Liver (tissue), 9 donors: Measurements from ENCODE around the gene SPATC1L. TPM values are rescaled to one million over a fixed set of nuclear protein-coding genes. Genes with fewer than 3 reads are reported as not detected.

Experiments used
- DNase-seq: peaks from one replicate; pipeline ENCODE4 v3.0.0-alpha.2; 2017; ENCODE audit warnings: low spot score
- H3K27ac ChIP-seq, 2 donors: one replicate each; pipeline ENCODE4 v1.7.0; 2013; ENCODE audit warnings: inconsistent platforms in 2 of 2, low read length in 2 of 2, control low read depth in 1 of 2, low read depth in 1 of 2, mild to moderate bottlenecking in 1 of 2
- H3K27me3 ChIP-seq, 4 donors: one replicate each; pipeline versions ENCODE4 v1.6.1 to v1.7.0; 2013; ENCODE audit warnings: low read length in 3 of 4, inconsistent platforms in 1 of 4, mild to moderate bottlenecking in 1 of 4, moderate library complexity in 1 of 4; ENCODE audit not compliant: control insufficient read depth in 4 of 4, insufficient read depth in 4 of 4
- H3K36me3 ChIP-seq, 4 donors: one replicate each; pipeline versions ENCODE4 v1.6.1 to v1.7.0; 2013; ENCODE audit warnings: low read length in 3 of 4, mild to moderate bottlenecking in 3 of 4, low read depth in 1 of 4, moderate library complexity in 1 of 4; ENCODE audit not compliant: control insufficient read depth in 4 of 4, insufficient read depth in 3 of 4
- H3K4me1 ChIP-seq, 4 donors: one replicate each; pipeline versions ENCODE4 v1.6.1 to v1.7.0; 2013; ENCODE audit warnings: low read length in 3 of 4, mild to moderate bottlenecking in 3 of 4, moderate library complexity in 1 of 4; ENCODE audit not compliant: control insufficient read depth in 4 of 4, insufficient read depth in 4 of 4
- H3K4me3 ChIP-seq, 3 donors: one replicate each; pipeline versions ENCODE4 v1.6.1 to v1.7.0; 2013; ENCODE audit warnings: low read length in 3 of 3, control low read depth in 1 of 3, low read depth in 1 of 3, mild to moderate bottlenecking in 1 of 3
- H3K9ac ChIP-seq, 2 donors: one replicate each; pipeline ENCODE4 v1.7.0; 2013; ENCODE audit warnings: low read length in 2 of 2, mild to moderate bottlenecking in 2 of 2, moderate library complexity in 2 of 2, control low read depth in 1 of 2, low read depth in 1 of 2
- H3K9me3 ChIP-seq, 4 donors: one replicate each; pipeline versions ENCODE4 v1.6.1 to v1.7.0; 2013; ENCODE audit warnings: low read length in 3 of 4; ENCODE audit not compliant: control insufficient read depth in 4 of 4
- ATF3 ChIP-seq: IDR thresholded peaks from 2 replicates; pipeline ENCODE4 v1.6.1; 2016; ENCODE audit warnings: antibody characterized with exemption
- CTCF ChIP-seq: fragments of 150-350 bp; IDR thresholded peaks from 2 replicates; pipeline ENCODE4 v1.5.1; 2017; ENCODE audit warnings: improper control_type of control experiment, low read depth, low read length; ENCODE audit not compliant: missing input control
- EGR1 ChIP-seq, 2 donors: IDR thresholded peaks; 2 replicates each; pipeline ENCODE4 v1.6.1; 2016 to 2018; ENCODE audit warnings: antibody characterized with exemption in 2 of 2, low read depth in 2 of 2
- FOXA1 ChIP-seq: IDR thresholded peaks from 2 replicates; pipeline ENCODE4 v1.6.1; 2016; ENCODE audit warnings: antibody characterized with exemption
- FOXA2 ChIP-seq: IDR thresholded peaks from 2 replicates; pipeline ENCODE4 v1.6.1; 2016; ENCODE audit warnings: antibody characterized with exemption
- GABPA ChIP-seq, 2 donors: IDR thresholded peaks in 1 of 2; conservative IDR thresholded peaks in 1 of 2; 2 replicates each; pipeline ENCODE4 v1.6.1; 2016; ENCODE audit warnings: antibody characterized with exemption in 2 of 2, mild to moderate bottlenecking in 1 of 2, moderate library complexity in 1 of 2
- HNF4A ChIP-seq, 2 donors: conservative IDR thresholded peaks; 2 replicates each; pipeline ENCODE4 v1.6.1; 2016; ENCODE audit warnings: antibody characterized with exemption in 2 of 2, mild to moderate bottlenecking in 2 of 2
- HNF4G ChIP-seq: IDR thresholded peaks from 2 replicates; pipeline ENCODE4 v1.6.1; 2016; ENCODE audit warnings: antibody characterized with exemption
- JUND ChIP-seq, 2 donors: IDR thresholded peaks; 2 replicates each; pipeline ENCODE4 v1.6.1; 2016; ENCODE audit warnings: antibody characterized with exemption in 2 of 2
- MAX ChIP-seq: IDR thresholded peaks from 2 replicates; pipeline ENCODE4 v1.6.1; 2016; ENCODE audit warnings: antibody characterized with exemption
- NR2F2 ChIP-seq: IDR thresholded peaks from 2 replicates; pipeline ENCODE4 v1.6.1; 2016; ENCODE audit warnings: antibody characterized with exemption
- RAD21 ChIP-seq, 2 donors: IDR thresholded peaks; 2 replicates each; pipeline ENCODE4 v1.6.1; 2016; ENCODE audit warnings: antibody characterized with exemption in 2 of 2, mild to moderate bottlenecking in 2 of 2
- RXRA ChIP-seq, 2 donors: IDR thresholded peaks; 2 replicates each; pipeline ENCODE4 v1.6.1; 2017 to 2018; ENCODE audit warnings: antibody characterized with exemption in 2 of 2, mild to moderate bottlenecking in 1 of 2
- SP1 ChIP-seq: IDR thresholded peaks from 2 replicates; pipeline ENCODE4 v1.6.1; 2018; ENCODE audit warnings: antibody characterized with exemption, mild to moderate bottlenecking
- TAF1 ChIP-seq: conservative IDR thresholded peaks from 2 replicates; pipeline ENCODE4 v1.6.1; 2016; ENCODE audit warnings: antibody characterized with exemption, mild to moderate bottlenecking
- YY1 ChIP-seq: IDR thresholded peaks from 2 replicates; pipeline ENCODE4 v1.6.1; 2016; ENCODE audit warnings: antibody characterized with exemption, mild to moderate bottlenecking
- WGBS: extraction: QIAGEN DNeasy Blood & Tissue Kit; methylation state at CpG from one replicate; pipeline ENCODE4 v1.1.7; 2013; 5-methylcytosine and 5-hydroxymethylcytosine counted together
- polyA plus RNA-seq, 2 donors: library from polyadenylated mRNA; stranded (reverse) in 1 of 2; unstranded in 1 of 2; fragments of 200-250 nt in 1 of 2; fragments of >200 nt in 1 of 2; fragmentation: Nextera tagmentation in 1 of 2; extraction: Ambion mirVana in 1 of 2; gene quantifications; one replicate each; pipeline versions ENCODE4 v1.2.1 to v1.2.3, GENCODE V29; 2013 to 2015
- total RNA-seq, 2 donors: library from RNA; depleted of rRNA; stranded (reverse); fragments of >200 nt; gene quantifications; one replicate each; pipeline ENCODE4 v1.2.3, GENCODE V29; 2014
- TF ChIP-seq, protein P1 (sequence below): IDR thresholded peaks from 2 replicates; pipeline ENCODE4 v1.6.1; 2016; ENCODE audit warnings: antibody characterized with exemption
- TF ChIP-seq, protein P2 (sequence below): IDR thresholded peaks from 2 replicates; pipeline ENCODE4 v1.6.1; 2016; ENCODE audit warnings: antibody characterized with exemption, mild to moderate bottlenecking
- donor health status: healthy.
- donor health status: healthy.
- donor health status: healthy.
- donor health status: healthy.
- donor health status: healthy.

Gene SPATC1L
- total and polyA plus RNA-seq, 4 donors = 0.33 to 3.5 (median 0.79) TPM

- Histone ChIP-seq H3K9ac (no peak overlapping the region), H3K4me1 (peaks cover 0 to 2% (median 0%) of the 10 kb centered on the region in 4 donors), H3K4me3 (no peak overlapping the region), H3K9me3 (no peaks in the 10 kb centered on the region), H3K27me3 (no peaks in the 10 kb centered on the region), H3K36me3 (peaks cover 0 to 15% (median 8%) of the 10 kb centered on the region in 4 donors), H3K27ac (no peak overlapping the region)
- DNase-seq = no peak
- WGBS = 82% methylated on average over 7 of the region's 7 CpGs
- TF ChIP-seq YY1 (no peak), SP1 (no peak), FOXA2 (no peak), FOXA1 (no peak), JUND (IDR thresholded peaks at IDR 0.05) (no peak), CTCF (no peak), HNF4G (no peak), EGR1 (IDR thresholded peaks at IDR 0.05; ENCODE audit: low read depth in 2 of 2) (no peak), HNF4A (conservative IDR thresholded peaks at IDR 0.05) (no peak), ATF3 (no peak), NR2F2 (no peak), TAF1 (no peak), MAX (no peak), GABPA (IDR thresholded peaks at IDR 0.05 in 1 of 2, conservative IDR thresholded peaks at IDR 0.05 in 1 of 2) (no peak), RXRA (IDR thresholded peaks at IDR 0.05) (no peak), RAD21 (IDR thresholded peaks at IDR 0.05) (no peak)
- TF ChIP-seq, protein P1, sequence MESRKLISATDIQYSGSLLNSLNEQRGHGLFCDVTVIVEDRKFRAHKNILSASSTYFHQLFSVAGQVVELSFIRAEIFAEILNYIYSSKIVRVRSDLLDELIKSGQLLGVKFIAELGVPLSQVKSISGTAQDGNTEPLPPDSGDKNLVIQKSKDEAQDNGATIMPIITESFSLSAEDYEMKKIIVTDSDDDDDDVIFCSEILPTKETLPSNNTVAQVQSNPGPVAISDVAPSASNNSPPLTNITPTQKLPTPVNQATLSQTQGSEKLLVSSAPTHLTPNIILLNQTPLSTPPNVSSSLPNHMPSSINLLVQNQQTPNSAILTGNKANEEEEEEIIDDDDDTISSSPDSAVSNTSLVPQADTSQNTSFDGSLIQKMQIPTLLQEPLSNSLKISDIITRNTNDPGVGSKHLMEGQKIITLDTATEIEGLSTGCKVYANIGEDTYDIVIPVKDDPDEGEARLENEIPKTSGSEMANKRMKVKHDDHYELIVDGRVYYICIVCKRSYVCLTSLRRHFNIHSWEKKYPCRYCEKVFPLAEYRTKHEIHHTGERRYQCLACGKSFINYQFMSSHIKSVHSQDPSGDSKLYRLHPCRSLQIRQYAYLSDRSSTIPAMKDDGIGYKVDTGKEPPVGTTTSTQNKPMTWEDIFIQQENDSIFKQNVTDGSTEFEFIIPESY = no peak
- TF ChIP-seq, protein P2, sequence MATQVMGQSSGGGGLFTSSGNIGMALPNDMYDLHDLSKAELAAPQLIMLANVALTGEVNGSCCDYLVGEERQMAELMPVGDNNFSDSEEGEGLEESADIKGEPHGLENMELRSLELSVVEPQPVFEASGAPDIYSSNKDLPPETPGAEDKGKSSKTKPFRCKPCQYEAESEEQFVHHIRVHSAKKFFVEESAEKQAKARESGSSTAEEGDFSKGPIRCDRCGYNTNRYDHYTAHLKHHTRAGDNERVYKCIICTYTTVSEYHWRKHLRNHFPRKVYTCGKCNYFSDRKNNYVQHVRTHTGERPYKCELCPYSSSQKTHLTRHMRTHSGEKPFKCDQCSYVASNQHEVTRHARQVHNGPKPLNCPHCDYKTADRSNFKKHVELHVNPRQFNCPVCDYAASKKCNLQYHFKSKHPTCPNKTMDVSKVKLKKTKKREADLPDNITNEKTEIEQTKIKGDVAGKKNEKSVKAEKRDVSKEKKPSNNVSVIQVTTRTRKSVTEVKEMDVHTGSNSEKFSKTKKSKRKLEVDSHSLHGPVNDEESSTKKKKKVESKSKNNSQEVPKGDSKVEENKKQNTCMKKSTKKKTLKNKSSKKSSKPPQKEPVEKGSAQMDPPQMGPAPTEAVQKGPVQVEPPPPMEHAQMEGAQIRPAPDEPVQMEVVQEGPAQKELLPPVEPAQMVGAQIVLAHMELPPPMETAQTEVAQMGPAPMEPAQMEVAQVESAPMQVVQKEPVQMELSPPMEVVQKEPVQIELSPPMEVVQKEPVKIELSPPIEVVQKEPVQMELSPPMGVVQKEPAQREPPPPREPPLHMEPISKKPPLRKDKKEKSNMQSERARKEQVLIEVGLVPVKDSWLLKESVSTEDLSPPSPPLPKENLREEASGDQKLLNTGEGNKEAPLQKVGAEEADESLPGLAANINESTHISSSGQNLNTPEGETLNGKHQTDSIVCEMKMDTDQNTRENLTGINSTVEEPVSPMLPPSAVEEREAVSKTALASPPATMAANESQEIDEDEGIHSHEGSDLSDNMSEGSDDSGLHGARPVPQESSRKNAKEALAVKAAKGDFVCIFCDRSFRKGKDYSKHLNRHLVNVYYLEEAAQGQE = no peak
These were observed 1.5 kb upstream of the SPATC1L start for GRCh38 chr21:46185716-46186115.
